PFSK-1 (cell line): Measurements from ENCODE around the gene SORCS1.

Experiments
- FOXP2 ChIP-seq: optimal IDR thresholded peaks from 2 replicates; pipeline ENCODE3; 2011; ENCODE audit warnings: borderline replicate concordance, control low read depth, inconsistent platforms; ENCODE audit not compliant: insufficient read depth; ENCODE audit errors: extremely low read length, extremely low read depth
- POLR2AphosphoS5 ChIP-seq: IDR thresholded peaks from 2 replicates; pipeline ENCODE4 v1.6.1; 2012; ENCODE audit warnings: low read depth, mild to moderate bottlenecking, control low read depth, low read length, moderate library complexity
- REST ChIP-seq, 2 experiments: IDR thresholded peaks; 2 replicates each; pipeline versions ENCODE4 v1.6.1 to v1.8.0; 2011 to 2012; ENCODE audit warnings: low read depth in 2 of 2, low read length in 2 of 2, control low read depth in 1 of 2, inconsistent platforms in 1 of 2, mild to moderate bottlenecking in 1 of 2, moderate library complexity in 1 of 2; ENCODE audit not compliant: insufficient read depth in 1 of 2
- SIN3A ChIP-seq: IDR thresholded peaks from 2 replicates; pipeline ENCODE4 v1.6.1; 2012; ENCODE audit warnings: mild to moderate bottlenecking, low read length, moderate library complexity, borderline replicate concordance; ENCODE audit not compliant: insufficient read depth
- TAF1 ChIP-seq: IDR thresholded peaks from 2 replicates; pipeline ENCODE4 v1.6.1; 2012; ENCODE audit warnings: low read length, control low read depth, borderline replicate concordance; ENCODE audit not compliant: insufficient read depth

SORCS1 gene

GRCh38 chr10:106728232-106728631 lies 436.3 kb downstream of the SORCS1 start:
- TF ChIP-seq TAF1 = no peak
- no peak for TF ChIP-seq SIN3A
- no peak for TF ChIP-seq REST (IDR thresholded peaks at IDR 0.05; ENCODE audit: insufficient read depth in 1 of 2, low read depth in 2 of 2, low read length in 2 of 2)
- no peak for TF ChIP-seq POLR2AphosphoS5
- no peak for TF ChIP-seq FOXP2

DNA sequence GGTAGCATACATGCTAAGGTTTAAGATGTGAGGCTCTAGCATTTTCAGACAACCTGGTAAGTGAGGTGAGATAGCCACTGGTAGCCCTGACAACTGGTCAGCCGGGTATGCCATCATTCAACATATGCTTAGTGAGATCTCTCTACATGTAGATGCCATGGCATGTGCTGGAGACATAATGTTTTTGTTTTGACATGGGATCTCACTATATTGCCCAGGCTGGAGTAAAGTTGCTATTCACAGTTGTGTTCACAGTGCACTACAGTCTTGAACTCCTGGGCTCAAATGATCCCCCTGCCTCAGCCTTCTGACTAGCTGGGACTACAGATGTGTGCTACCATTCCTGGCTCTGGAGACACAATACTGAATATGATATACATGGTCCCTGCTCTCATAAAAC lies 437.3 kb downstream of the SORCS1 start:
- TF ChIP-seq POLR2AphosphoS5 (no peak), FOXP2 (no peak), TAF1 (no peak), SIN3A (no peak), REST (IDR thresholded peaks at IDR 0.05; ENCODE audit: insufficient read depth in 1 of 2, low read depth in 2 of 2, low read length in 2 of 2) (no peak)

DNA sequence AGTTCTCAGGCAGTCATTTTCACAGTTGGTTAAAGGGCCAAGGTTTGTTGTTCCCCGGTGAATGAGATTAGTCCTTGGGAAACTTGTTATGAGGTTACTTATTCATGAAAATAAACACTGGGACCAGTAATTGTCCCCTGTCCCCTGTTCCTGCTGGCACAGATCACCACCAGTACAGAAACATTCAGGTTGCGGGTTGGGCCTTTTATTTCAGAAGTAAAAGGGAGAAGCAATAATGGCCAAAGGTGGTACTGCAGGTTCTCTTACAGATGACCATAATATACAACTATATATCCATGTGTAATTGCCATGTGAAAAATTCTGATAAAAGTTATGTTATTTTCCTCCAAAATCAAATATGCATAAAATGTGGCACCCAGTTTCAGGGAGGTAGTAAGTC lies 442.0 kb downstream of the SORCS1 start:
- TF ChIP-seq POLR2AphosphoS5 = no peak
- no peak for TF ChIP-seq REST (IDR thresholded peaks at IDR 0.05; ENCODE audit: insufficient read depth in 1 of 2, low read depth in 2 of 2, low read length in 2 of 2)
- no peak for TF ChIP-seq FOXP2
- no peak for TF ChIP-seq SIN3A
- TF ChIP-seq TAF1 = no peak

- TF ChIP-seq POLR2AphosphoS5 (no peak), TAF1 (no peak), REST (IDR thresholded peaks at IDR 0.05; ENCODE audit: insufficient read depth in 1 of 2, low read depth in 2 of 2, low read length in 2 of 2) (no peak), SIN3A (no peak), FOXP2 (no peak)
Observed at GRCh38 chr10:106720683-106721082, 443.8 kb downstream of the SORCS1 start.

DNA sequence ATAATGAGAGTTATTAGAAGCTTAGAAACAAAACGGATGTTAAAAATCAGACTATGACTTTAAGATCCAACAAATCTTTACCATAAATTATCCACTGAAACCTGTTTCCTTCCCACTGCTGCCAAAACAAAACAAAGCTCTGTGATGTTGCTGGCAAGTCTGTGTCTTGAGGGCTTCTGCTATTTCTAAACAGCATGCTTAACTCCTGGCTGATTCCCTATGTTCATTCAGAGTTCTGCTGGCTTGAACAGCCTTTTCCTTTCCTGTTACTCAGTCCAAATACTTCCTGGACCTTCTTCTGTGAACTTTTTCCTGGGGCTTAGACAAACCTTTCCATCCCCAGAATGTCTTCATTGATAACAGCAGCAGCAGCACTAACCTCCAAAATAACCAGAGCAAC lies 448.1 kb downstream of the SORCS1 start:
- no peak for TF ChIP-seq POLR2AphosphoS5
- TF ChIP-seq FOXP2 = no peak
- no peak for TF ChIP-seq REST (IDR thresholded peaks at IDR 0.05; ENCODE audit: insufficient read depth in 1 of 2, low read depth in 2 of 2, low read length in 2 of 2)
- no peak for TF ChIP-seq TAF1
- TF ChIP-seq SIN3A = no peak
